ENCODE results near the gene ZNF667. TPM values are rescaled to one million over a fixed set of nuclear protein-coding genes. Genes with fewer than 3 reads are reported as not detected.

Gene ZNF667
- total RNA-seq, 1 experiment from 2014 or later = not detected

- peak; percentile 71 for DNase-seq (ENCODE audit: extremely low read depth, low read depth)
Measured at GRCh38 chr19:56393119-56394012, 83.8 kb downstream of the ZNF667 start, which contains the start of gene ZNF582. TSS of gene ZNF582 (minus strand) at chr19:56393534. CDS start at chr19:56391752, 1,782 bp downstream.

Other genes starting within 250 kb of the ZNF667 start
- not detected in 2 replicates for gene EDDM13, start 204.6 kb downstream of the ZNF667 start, total RNA-seq (2014; rRNA removed; shearing (Covaris generic))
- gene ZSCAN5A, start 162.5 kb downstream of the ZNF667 start, total RNA-seq (2014; rRNA removed; shearing (Covaris generic)) = 5.5 and 6.5 TPM in 2 replicates
- 0.49 and 0.94 TPM in 2 replicates for gene ZNF582, start 83.8 kb downstream of the ZNF667 start, total RNA-seq (2014; rRNA removed; shearing (Covaris generic))
- gene ZNF583, start 73.0 kb downstream of the ZNF667 start, total RNA-seq (2014; rRNA removed; shearing (Covaris generic)) = 4.6 and 6.4 TPM in 2 replicates
- gene ZNF471, start 30.5 kb upstream of the ZNF667 start, total RNA-seq (2014; rRNA removed; shearing (Covaris generic)) = 0.98 and 1.8 TPM in 2 replicates
- gene ZFP28, start 61.6 kb upstream of the ZNF667 start, total RNA-seq (2014; rRNA removed; shearing (Covaris generic)) = 4.2 and 6.0 TPM in 2 replicates
- gene ZNF470, start 90.1 kb upstream of the ZNF667 start, total RNA-seq (2014; rRNA removed; shearing (Covaris generic)) = 1.8 and 2.0 TPM in 2 replicates
- gene ZNF71, start 118.0 kb upstream of the ZNF667 start, total RNA-seq (2014; rRNA removed; shearing (Covaris generic)) = 4.5 and 5.0 TPM in 2 replicates
- 0.20 and 0.40 TPM in 2 replicates for gene SMIM17, start 165.8 kb upstream of the ZNF667 start, total RNA-seq (2014; rRNA removed; shearing (Covaris generic))
- gene ZNF835, start 194.4 kb upstream of the ZNF667 start, total RNA-seq (2014; rRNA removed; shearing (Covaris generic)) = not detected in 2 replicates

All from NCI-H460 (cell line).